DOHH2 (cell line): ENCODE results near the gene TPM1.

Experiments
- EZH2phosphoT487 ChIP-seq: fragments of 200-600 bp; sonication (generic); IDR thresholded peaks from 2 replicates; pipeline ENCODE4 v1.6.1; 2017; ENCODE audit warnings: borderline replicate concordance, mild to moderate bottlenecking, antibody characterized with exemption, low read length, moderate library complexity, mixed read lengths
- TF ChIP-seq, protein P1 (sequence below): fragments of 200-600 bp; sonication (generic); IDR thresholded peaks from one replicate; pipeline ENCODE4 v1.5.1; 2014; ENCODE audit warnings: antibody characterized with exemption, mild to moderate bottlenecking, low read depth, low read length; ENCODE audit not compliant: poor library complexity, severe bottlenecking

- TF ChIP-seq, protein P1, sequence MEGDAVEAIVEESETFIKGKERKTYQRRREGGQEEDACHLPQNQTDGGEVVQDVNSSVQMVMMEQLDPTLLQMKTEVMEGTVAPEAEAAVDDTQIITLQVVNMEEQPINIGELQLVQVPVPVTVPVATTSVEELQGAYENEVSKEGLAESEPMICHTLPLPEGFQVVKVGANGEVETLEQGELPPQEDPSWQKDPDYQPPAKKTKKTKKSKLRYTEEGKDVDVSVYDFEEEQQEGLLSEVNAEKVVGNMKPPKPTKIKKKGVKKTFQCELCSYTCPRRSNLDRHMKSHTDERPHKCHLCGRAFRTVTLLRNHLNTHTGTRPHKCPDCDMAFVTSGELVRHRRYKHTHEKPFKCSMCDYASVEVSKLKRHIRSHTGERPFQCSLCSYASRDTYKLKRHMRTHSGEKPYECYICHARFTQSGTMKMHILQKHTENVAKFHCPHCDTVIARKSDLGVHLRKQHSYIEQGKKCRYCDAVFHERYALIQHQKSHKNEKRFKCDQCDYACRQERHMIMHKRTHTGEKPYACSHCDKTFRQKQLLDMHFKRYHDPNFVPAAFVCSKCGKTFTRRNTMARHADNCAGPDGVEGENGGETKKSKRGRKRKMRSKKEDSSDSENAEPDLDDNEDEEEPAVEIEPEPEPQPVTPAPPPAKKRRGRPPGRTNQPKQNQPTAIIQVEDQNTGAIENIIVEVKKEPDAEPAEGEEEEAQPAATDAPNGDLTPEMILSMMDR, result no peak
- no peak for TF ChIP-seq EZH2phosphoT487
These were observed 47.9 kb downstream of the TPM1 start for GRCh38 chr15:63090472-63090871.
